ENCODE results near the gene GMDS. TPM values are rescaled to one million over a fixed set of nuclear protein-coding genes. Genes with fewer than 3 reads are reported as not detected.

GMDS gene
- total and polyA plus RNA-seq, 2 donors (not counting 1 experiment from before 2014, with no cell fraction given) = 11.5 to 16.4 TPM

DNA sequence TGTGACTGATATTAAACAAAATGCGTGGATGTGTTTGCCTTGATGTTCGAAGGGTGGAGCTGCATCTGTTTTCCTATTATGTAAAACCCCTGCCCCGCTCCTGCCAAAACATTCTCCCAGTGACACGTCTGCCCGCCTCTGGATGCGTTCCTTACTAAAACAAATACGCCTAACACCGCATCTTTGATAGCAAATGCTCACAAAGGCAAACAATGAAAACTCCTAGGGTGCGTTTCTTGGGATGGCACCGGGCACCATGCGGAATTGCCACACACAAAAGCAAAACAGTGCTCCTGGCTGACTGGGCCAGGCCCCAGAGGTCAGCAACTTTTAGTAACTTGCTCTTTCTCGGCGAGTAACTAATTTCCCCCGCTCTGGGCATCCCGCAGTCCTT lies 644.6 kb downstream of the GMDS start:
- Histone ChIP-seq H3K4me2 (replicated peaks; ENCODE audit: low read depth, low read length, poor library complexity, severe bottlenecking) (no peak overlapping the region), H3K9me3 (ENCODE audit: control extremely low read depth in 1 of 3, control insufficient read depth in 2 of 3, insufficient read depth in 1 of 3, low read length in 2 of 3) (peaks cover 0 to 4% (median 0%) of the 10 kb centered on the region in 3 donors), H3K4me1 (ENCODE audit: control insufficient read depth in 2 of 2, insufficient read depth in 2 of 2, low read length in 2 of 2) (peaks cover 19 to 23% of the 10 kb centered on the region in 2 donors), H3K9ac (ENCODE audit: low read length) (no peak overlapping the region), H3K27ac (ENCODE audit: low read length in 2 of 2) (no peak overlapping the region), H3K27me3 (replicated peaks in 1 of 4; ENCODE audit: control extremely low read depth in 1 of 4, control insufficient read depth in 3 of 4, insufficient read depth in 4 of 4, low read length in 3 of 4) (peaks cover 0 to 70% (median 45%) of the 10 kb centered on the region in 4 experiments), H3K79me2 (ENCODE audit: control insufficient read depth, insufficient read depth, low read length) (no peaks in the 10 kb centered on the region), H3K36me3 (replicated peaks in 1 of 2; ENCODE audit: control extremely low read depth in 1 of 2, control insufficient read depth in 1 of 2, extremely low read depth in 1 of 2, insufficient read depth in 2 of 2, low read length in 1 of 2) (no peaks in the 10 kb centered on the region), H3K4me3 (ENCODE audit: control extremely low read depth in 1 of 5, extremely low read depth in 1 of 5, insufficient read depth in 1 of 5, low read depth in 2 of 5, low read length in 4 of 5) (no peak overlapping the region), H2AFZ (ENCODE audit: insufficient read depth, low read depth, low read length, poor library complexity, severe bottlenecking) (no peak overlapping the region), H4K20me1 (ENCODE audit: control insufficient read depth, insufficient read depth, low read length, poor library complexity, severe bottlenecking) (no peaks in the 10 kb centered on the region)
- 77% methylated on average over 9 of the region's 15 CpGs for WGBS (ENCODE audit: insufficient coverage)
- H3K27ac Mint-ChIP-seq = no peak overlapping the region
- ChIA-PET CTCF (interaction anchor here (0.7 to 10.4 kb wide), 10 partner anchors 503 to 1151 kb away, joined by 3 to 143 read pairs (median 4); no protein-coding TSS in a partner anchor), POLR2A (no interaction called here)
- DNase-seq (no peak), ATAC-seq (ENCODE audit: low read depth) (no peak)
- H3K4me1 Mint-ChIP-seq = peaks cover 5% of the 10 kb centered on the region
- H3K9me3 Mint-ChIP-seq (ENCODE audit: insufficient read depth) = no peaks in the 10 kb centered on the region
- peaks cover 74% of the 10 kb centered on the region for H3K27me3 Mint-ChIP-seq
- no peak overlapping the region for H3K4me3 Mint-ChIP-seq
- intact Hi-C loops (cut with micrococcal nuclease) = no loop called here
- no peak for TF ChIP-seq EZH2 (IDR thresholded peaks at IDR 0.05; ENCODE audit: borderline replicate concordance, insufficient read depth, low read depth, low read length, poor library complexity, severe bottlenecking)
- TF ChIP-seq, protein P1, sequence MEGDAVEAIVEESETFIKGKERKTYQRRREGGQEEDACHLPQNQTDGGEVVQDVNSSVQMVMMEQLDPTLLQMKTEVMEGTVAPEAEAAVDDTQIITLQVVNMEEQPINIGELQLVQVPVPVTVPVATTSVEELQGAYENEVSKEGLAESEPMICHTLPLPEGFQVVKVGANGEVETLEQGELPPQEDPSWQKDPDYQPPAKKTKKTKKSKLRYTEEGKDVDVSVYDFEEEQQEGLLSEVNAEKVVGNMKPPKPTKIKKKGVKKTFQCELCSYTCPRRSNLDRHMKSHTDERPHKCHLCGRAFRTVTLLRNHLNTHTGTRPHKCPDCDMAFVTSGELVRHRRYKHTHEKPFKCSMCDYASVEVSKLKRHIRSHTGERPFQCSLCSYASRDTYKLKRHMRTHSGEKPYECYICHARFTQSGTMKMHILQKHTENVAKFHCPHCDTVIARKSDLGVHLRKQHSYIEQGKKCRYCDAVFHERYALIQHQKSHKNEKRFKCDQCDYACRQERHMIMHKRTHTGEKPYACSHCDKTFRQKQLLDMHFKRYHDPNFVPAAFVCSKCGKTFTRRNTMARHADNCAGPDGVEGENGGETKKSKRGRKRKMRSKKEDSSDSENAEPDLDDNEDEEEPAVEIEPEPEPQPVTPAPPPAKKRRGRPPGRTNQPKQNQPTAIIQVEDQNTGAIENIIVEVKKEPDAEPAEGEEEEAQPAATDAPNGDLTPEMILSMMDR (IDR thresholded peaks at IDR 0.05) = no peak

- ATAC-seq (ENCODE audit: low read depth) (no peak), DNase-seq (no peak)
- H3K9me3 ChIP-seq (ENCODE audit: control extremely low read depth in 1 of 3, control insufficient read depth in 2 of 3, insufficient read depth in 1 of 3, low read length in 2 of 3) = no peaks in the 10 kb centered on the region
- no peak overlapping the region for H3K9ac ChIP-seq (ENCODE audit: low read length)
- no peak overlapping the region for H3K27ac ChIP-seq (ENCODE audit: low read length in 2 of 2)
- Mint-ChIP-seq H3K4me1 (no peaks in the 10 kb centered on the region), H3K27me3 (peaks cover 68% of the 10 kb centered on the region), H3K4me3 (no peak overlapping the region), H3K9me3 (ENCODE audit: insufficient read depth) (no peaks in the 10 kb centered on the region), H3K27ac (no peak overlapping the region)
- H3K79me2 ChIP-seq (ENCODE audit: control insufficient read depth, insufficient read depth, low read length) = no peaks in the 10 kb centered on the region
- H4K20me1 ChIP-seq (ENCODE audit: control insufficient read depth, insufficient read depth, low read length, poor library complexity, severe bottlenecking) = no peaks in the 10 kb centered on the region
- H2AFZ ChIP-seq (ENCODE audit: insufficient read depth, low read depth, low read length, poor library complexity, severe bottlenecking) = no peak overlapping the region
- H3K4me2 ChIP-seq (replicated peaks; ENCODE audit: low read depth, low read length, poor library complexity, severe bottlenecking) = no peak overlapping the region
- ChIA-PET CTCF (interaction anchor here (0.6 to 10.4 kb wide), 10 partner anchors 504 to 1152 kb away, joined by 3 to 143 read pairs (median 4); no protein-coding TSS in a partner anchor), POLR2A (no interaction called here)
- intact Hi-C loops (cut with micrococcal nuclease) = no loop called here
- H3K4me3 ChIP-seq (ENCODE audit: control extremely low read depth in 1 of 5, extremely low read depth in 1 of 5, insufficient read depth in 1 of 5, low read depth in 2 of 5, low read length in 4 of 5) = no peak overlapping the region
- TF ChIP-seq, protein P1 (IDR thresholded peaks at IDR 0.05) = no peak
- no peak for TF ChIP-seq EZH2 (IDR thresholded peaks at IDR 0.05; ENCODE audit: borderline replicate concordance, insufficient read depth, low read depth, low read length, poor library complexity, severe bottlenecking)
- peaks cover 0 to 70% (median 43%) of the 10 kb centered on the region in 4 experiments for H3K27me3 ChIP-seq (replicated peaks in 1 of 4; ENCODE audit: control extremely low read depth in 1 of 4, control insufficient read depth in 3 of 4, insufficient read depth in 4 of 4, low read length in 3 of 4)
- WGBS (ENCODE audit: insufficient coverage) = no CpG with 5 or more reads among the region's 3 CpGs
- no peaks in the 10 kb centered on the region for H3K36me3 ChIP-seq (replicated peaks in 1 of 2; ENCODE audit: control extremely low read depth in 1 of 2, control insufficient read depth in 1 of 2, extremely low read depth in 1 of 2, insufficient read depth in 2 of 2, low read length in 1 of 2)
- H3K4me1 ChIP-seq (ENCODE audit: control insufficient read depth in 2 of 2, insufficient read depth in 2 of 2, low read length in 2 of 2) = peaks cover 16 to 18% of the 10 kb centered on the region in 2 donors
Measured at GRCh38 chr6:1600063-1600763, 645.2 kb downstream of the GMDS start.
